NCI-H2107 (cell line): ENCODE data around the gene CCNB2.
"Not testable (repeated sequence)": the region's sequence is repeated elsewhere in the genome, so short reads cannot be mapped to it uniquely, and the experiment has no call there.

Experiments used
- DNase-seq: peaks from one replicate; lab custom pipeline; 2025; lab: John Stamatoyannopoulos, UW

CCNB2 gene

GRCh38 chr15:59133929-59134427 lies 29.0 kb downstream of the CCNB2 start:
- no peak for DNase-seq

GRCh38 chr15:59137566-59137965 lies 32.6 kb downstream of the CCNB2 start:
- DNase-seq, result no peak

GRCh38 chr15:59138243-59138642 lies 33.3 kb downstream of the CCNB2 start:
- DNase-seq, result no peak

- no peak for DNase-seq
These were observed 35.7 kb downstream of the CCNB2 start for GRCh38 chr15:59140422-59141226.

GRCh38 chr15:59143281-59143680 lies 38.3 kb downstream of the CCNB2 start:
- DNase-seq, result no peak

GRCh38 chr15:59144594-59144993 lies 39.6 kb downstream of the CCNB2 start:
- DNase-seq, result not testable (repeated sequence)

- no peak for DNase-seq
These were observed 42.7 kb downstream of the CCNB2 start for GRCh38 chr15:59147666-59148065.

- DNase-seq, result no peak
These were observed 43.3 kb downstream of the CCNB2 start for GRCh38 chr15:59148153-59148833.

- DNase-seq, result no peak
These were observed 45.2 kb downstream of the CCNB2 start for GRCh38 chr15:59150185-59150584.

GRCh38 chr15:59152694-59153450 lies 47.9 kb downstream of the CCNB2 start:
- no peak for DNase-seq

- no peak for DNase-seq
These were observed 48.5 kb downstream of the CCNB2 start for GRCh38 chr15:59153466-59153865.

- DNase-seq, result no peak
These were observed 49.3 kb downstream of the CCNB2 start for GRCh38 chr15:59154243-59154642.

- no peak for DNase-seq
These were observed 50.5 kb downstream of the CCNB2 start for GRCh38 chr15:59155431-59155830.

- DNase-seq, result no peak
These were observed 52.5 kb downstream of the CCNB2 start for GRCh38 chr15:59157396-59157795.

- no peak for DNase-seq
These were observed 53.1 kb downstream of the CCNB2 start for GRCh38 chr15:59157840-59158700.

- DNase-seq, result peak; percentile 29
These were observed 53.7 kb downstream of the CCNB2 start for GRCh38 chr15:59158701-59159034.

- DNase-seq, result no peak
These were observed 54.3 kb downstream of the CCNB2 start for GRCh38 chr15:59159210-59159609.

GRCh38 chr15:59160880-59161593 lies 56.1 kb downstream of the CCNB2 start:
- peak; percentile 39 for DNase-seq

- DNase-seq, result not testable (repeated sequence)
These were observed 57.1 kb downstream of the CCNB2 start for GRCh38 chr15:59162080-59162479.

- no peak for DNase-seq
These were observed 60.8 kb downstream of the CCNB2 start for GRCh38 chr15:59165726-59166125.

- no peak for DNase-seq
These were observed 61.2 kb downstream of the CCNB2 start for GRCh38 chr15:59166166-59166565.
